G401.6 (cell line): ENCODE data around the gene MS4A15.

Experiments used
- FAIRE-seq: peaks from 2 replicates; lab custom pipeline; 2012; peaks lifted over from hg19 to GRCh38; lab: Jason Lieb, UNC

The MS4A15 gene

GRCh38 chr11:60777572-60777971 lies 20.9 kb downstream of the MS4A15 start:
- FAIRE-seq = no peak

- no peak for FAIRE-seq
These were observed 23.4 kb downstream of the MS4A15 start for GRCh38 chr11:60780065-60780464.

- FAIRE-seq = no peak
These were observed 24.1 kb downstream of the MS4A15 start for GRCh38 chr11:60780774-60781173.

- FAIRE-seq = no peak
These were observed 24.8 kb downstream of the MS4A15 start for GRCh38 chr11:60781286-60781980.

GRCh38 chr11:60781981-60782316 lies 25.3 kb downstream of the MS4A15 start:
- no peak for FAIRE-seq

DNA sequence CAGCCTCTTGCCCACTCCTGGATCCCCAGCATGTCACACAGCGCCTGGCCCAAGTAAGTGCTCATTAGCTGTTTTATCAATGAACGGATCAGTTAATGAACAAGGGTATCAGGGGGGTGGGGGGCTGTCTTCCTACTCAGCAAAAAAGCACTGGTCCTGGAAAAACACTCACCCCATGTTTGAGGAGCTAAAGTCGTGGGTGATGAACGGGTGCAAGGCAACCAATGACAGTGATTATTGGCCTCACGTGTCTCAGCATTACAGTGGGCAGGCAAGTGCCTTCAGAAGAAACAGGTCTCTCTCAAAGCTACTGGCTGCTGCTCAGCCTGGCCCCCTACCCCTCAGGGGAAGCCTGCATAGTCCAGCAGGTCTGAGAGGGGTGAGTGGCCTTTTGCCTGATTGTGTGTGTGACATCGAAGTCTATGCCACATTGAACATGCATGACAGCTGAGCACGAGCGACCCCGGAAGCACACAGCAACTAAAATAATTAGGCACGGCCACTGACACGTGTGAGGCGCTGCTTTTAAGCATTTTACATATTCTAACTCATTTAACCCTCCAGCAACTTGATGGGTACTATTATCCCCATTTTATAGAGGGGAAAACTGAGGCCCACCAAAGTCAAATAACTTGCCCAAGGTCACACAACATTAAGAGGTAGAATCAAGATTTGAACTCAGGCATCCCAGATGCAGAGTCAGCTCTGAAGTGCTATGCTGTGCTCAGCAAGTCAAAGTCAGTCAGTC lies 25.9 kb downstream of the MS4A15 start:
- no peak for FAIRE-seq

DNA sequence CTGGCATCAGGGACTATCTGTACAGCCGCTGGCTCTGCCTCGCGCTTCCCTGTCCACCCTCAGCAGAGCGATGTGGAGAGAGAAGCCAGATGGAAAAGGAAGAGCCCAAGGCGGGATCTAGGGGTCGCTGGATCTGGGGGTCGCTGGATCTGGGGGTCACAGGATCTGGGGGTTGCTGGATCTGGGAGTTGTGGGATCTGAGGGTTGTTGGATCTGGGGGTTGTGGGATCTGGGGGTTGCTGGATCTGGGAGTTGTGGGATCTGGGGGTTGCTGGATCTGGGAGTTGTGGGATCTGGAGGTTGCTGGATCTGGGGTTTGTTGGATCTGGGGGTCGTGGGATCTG lies 26.4 kb downstream of the MS4A15 start:
- no peak for FAIRE-seq

DNA sequence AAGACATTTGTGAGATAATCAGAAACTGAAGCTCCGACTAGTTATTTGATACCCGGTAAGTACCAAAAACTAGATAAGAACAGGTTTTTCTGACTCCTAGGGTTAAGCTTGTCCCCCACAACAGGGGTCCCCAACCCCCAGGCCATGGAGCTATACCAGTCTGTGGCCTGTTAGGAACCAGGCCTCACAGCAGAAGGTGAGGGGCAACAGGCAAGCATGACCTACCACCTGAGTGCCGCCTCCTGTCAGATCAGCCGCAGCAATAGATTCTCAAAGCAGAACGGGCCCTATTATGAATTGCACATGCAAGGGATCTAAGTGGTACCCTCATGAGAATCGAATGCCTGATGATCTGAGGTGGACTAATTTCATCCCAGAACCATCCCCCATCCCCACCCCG lies 27.2 kb downstream of the MS4A15 start:
- no peak for FAIRE-seq

DNA sequence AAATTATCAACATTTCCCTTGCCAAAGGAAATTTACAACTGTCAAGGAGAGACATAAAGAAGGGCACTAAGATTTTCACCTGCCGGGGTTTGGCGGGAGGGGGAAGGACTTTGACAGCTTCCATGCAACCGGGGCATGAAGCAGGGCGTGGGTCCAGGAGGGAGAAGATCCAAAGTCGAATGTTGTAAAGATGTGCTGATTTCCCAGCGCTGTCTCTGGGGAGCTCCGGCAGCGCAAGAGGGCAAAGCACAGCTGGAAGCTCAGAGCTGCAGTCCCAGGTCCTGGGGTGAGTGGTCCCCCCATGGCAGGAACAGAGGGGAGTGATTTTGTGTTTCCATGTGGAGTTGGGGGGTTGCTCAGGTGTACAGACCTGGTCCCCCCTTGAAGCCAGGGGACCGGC lies 28.5 kb downstream of the MS4A15 start, which contains the start of gene MS4A10:
TSS of gene MS4A10 (plus strand) at position 198 of the 400 bp plus-strand sequence. CDS start 5,003 bp downstream, outside the sequence.
- no peak for FAIRE-seq

- no peak for FAIRE-seq
These were observed 29.2 kb downstream of the MS4A15 start for GRCh38 chr11:60785806-60786361.

GRCh38 chr11:60786811-60787567 lies 30.3 kb downstream of the MS4A15 start:
- no peak for FAIRE-seq

GRCh38 chr11:60788401-60789125 lies 31.9 kb downstream of the MS4A15 start:
- FAIRE-seq = no peak

- FAIRE-seq = no peak
These were observed 34.1 kb downstream of the MS4A15 start for GRCh38 chr11:60790726-60791125.

DNA sequence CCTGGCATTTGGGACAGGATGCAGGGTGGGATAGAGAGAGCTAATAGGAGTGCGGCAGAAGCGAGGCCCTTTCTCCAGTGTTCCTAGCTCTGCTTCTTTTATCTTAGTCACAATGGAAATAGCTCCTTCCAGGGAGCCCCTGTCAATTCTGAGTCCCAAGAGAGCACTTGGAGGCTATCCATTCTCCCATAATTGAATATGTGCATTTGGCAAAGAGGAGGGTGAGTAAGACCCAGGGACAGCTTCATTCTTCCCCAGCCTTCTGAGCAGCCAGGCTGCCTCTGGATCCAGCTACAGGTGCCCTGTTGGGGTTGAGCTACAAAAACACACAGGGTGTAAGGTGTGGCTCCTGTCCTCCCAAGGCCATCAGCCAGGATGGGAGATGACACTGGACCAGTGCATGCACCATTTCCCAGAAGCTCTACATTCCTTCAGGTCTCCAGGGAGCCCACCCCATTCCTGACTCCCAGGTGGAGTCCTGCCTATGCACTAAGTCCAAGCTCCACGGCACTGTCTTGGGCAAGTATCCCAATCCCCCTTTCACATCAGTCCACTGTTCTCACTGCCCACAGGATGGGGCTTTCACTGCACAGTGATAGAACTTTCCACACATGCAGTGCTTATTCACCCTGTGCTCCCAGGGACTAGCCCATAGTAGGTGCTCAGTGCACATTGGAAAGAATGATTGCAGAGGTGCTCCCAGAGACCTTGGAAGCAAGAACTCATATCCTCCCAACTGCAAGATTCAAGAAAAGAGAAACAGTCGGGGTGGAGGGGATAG lies 34.7 kb downstream of the MS4A15 start:
- no peak for FAIRE-seq

GRCh38 chr11:60792521-60792920 lies 35.9 kb downstream of the MS4A15 start:
- FAIRE-seq = no peak

DNA sequence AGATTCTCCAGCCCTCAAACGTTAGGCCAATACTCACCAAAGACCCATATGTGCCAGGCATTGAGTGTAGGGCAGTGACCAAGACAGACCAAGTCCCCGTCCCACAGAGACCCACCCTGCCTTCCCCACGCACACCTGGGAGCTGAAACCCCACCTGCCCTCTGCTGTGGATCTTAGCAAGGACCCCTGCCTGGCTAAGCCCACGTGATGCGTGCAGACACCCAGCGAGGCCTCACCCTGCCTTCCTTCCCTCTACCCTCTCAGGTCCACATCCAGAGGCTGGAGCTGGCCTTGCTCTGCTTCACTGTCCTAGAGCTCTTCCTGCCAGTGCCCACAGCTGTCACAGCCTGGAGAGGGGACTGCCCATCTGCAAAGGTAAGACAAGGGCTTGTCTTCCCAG lies 38.6 kb downstream of the MS4A15 start:
- FAIRE-seq = no peak

DNA sequence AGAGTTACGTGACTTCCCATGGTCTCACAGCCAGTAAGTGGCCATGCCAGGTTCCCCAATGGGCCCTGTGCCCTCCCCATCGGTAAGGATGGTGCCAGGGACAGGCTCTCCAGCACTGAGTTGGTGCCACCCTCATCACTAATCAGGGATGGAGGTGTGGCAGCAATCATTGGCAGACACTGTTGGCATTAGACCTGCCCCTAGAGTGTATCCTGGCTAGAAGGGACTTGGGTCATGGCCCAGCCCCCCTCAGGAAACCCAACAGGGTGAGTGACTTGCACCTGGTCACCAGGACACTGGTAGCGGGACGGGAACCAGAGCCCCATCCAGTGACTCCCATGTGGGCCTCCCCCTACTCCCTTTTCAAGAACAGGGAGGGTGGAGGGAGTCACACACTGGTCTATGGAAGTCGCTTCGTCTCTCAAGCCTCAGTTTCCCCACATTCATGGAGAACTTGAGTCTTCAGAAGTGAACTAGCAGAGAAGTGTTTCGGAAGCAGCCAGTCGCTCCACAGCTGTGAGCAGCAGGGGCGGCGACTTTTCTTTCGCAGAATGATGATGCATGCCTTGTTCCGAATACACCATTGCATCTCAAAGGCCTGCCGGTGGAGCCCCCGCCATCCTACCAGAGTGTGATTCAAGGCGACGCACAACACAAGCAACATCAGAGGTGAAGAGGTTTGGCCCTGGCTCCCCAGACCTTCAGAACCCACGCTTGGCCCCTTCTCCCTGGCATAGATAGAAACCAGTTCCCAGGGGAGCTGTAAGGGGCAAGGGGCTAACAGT lies 41.4 kb downstream of the MS4A15 start:
- no peak for FAIRE-seq

DNA sequence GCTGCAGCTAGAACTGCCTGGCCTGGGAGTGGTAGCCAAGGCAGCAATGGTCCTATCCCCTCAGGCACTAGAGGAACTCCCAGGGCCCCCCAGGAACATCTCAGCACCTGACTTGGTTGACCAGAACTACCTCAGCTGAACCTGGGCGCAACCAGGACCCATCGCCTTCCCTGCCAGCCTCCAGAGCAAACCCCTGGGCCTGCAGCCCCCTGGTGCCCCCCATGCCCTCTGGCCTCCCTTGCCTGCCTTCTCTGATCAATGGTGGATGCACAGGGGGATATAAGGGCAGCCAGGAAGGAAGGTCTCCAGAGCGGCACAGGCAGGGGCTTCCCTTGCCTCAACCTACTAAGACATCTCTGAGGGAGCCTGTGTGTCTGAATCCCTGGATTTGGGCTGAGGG lies 42.0 kb downstream of the MS4A15 start:
- FAIRE-seq = no peak

DNA sequence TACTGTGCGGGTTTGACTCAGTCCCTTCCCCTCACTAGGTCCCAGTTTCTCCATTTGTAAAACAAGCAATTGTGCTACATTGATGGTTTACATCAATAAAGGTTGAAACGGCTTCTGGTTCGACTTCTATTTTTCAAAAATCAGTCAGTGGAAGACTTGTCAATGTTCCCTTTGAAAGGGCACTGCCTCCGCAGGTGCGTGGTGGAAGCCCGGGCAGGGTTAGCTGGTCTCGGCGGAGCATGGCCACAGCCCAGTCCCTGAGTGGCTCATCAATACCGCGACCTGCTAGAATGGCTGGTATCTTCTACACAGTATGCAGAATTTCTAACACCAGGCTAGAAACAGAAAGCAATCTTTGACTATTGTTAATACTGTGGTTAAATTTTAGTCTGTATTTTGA lies 44.5 kb downstream of the MS4A15 start:
- no peak for FAIRE-seq

DNA sequence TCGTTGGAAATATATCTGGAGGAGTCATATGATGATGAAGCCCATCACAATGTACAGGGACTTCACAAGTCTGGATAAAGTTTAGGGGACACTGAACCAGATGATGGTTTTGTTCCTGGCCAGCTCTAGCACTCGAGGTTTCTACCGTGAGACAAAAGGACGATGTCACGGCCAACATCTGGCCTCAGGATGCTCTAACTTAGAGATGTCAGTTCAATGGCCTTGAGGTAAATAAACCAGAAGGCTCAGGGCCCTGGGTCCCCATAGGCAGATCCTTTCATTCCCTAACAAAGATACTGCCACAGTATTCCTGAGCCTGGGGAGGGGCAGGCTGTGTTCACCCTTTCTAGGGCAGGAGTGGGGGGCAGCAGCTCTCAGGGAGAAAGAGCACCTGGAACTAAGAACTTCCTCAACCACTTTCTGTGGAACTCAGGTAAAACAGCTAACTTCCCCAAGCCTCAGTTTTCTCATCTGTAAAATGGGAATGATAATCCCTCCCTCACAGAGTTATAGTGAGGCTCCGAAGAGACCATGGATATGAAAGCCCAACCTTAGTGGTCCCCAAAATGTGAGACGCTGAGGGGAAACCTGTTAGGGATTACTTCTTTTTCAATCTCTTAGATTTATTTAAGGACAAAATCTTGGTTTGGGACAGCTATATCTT lies 46.7 kb downstream of the MS4A15 start:
- FAIRE-seq = no peak
